ENCODE measurements around the gene GRM7.
A peak's percentile ranks its signal among the peaks of the same experiment; 100 is the strongest.

The GRM7 gene

GRCh38 chr3:7367968-7368367 lies 507.1 kb downstream of the GRM7 start (continued):
- TF ChIP-seq ZNF776 (tag by site-specific recombination; IDR thresholded peaks at IDR 0.05; ENCODE audit: borderline replicate concordance) = no peak
- TF ChIP-seq ZNF121 (tag by site-specific recombination; IDR thresholded peaks at IDR 0.05) = no peak
- TF ChIP-seq ZNF341 (tag by site-specific recombination; IDR thresholded peaks at IDR 0.05; ENCODE audit: low read depth) = no peak

DNA sequence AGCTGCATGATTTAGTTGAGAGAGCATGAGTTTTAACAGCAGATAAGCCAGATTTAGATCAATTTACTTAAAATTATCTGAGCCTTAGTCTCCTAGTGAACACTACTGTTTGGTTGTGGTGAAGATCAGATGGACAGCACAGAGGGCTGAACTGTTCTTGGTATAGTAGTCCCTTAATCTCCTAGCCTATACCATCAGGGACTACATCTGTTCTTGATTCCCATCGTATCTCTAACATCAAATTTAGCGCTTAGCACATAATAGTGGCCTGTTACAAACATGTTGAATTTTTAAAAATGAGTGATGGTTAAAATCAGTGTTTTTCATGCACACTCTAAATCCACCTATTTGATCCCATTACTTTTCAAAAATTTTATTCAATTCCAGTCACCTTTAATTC lies 507.7 kb downstream of the GRM7 start:
- no peaks in the 10 kb centered on the region for H3K36me3 ChIP-seq (ENCODE audit: control insufficient read depth in 2 of 2, insufficient read depth in 1 of 2, low read length in 2 of 2)
- no peaks in the 10 kb centered on the region for H3K9me3 ChIP-seq (ENCODE audit: control insufficient read depth, insufficient read depth, low read depth, low read length)
- ChIA-PET CTCF (no interaction called here), POLR2A (no interaction called here)
- no peak for TF ChIP-seq ZNF404 (tag by site-specific recombination; IDR thresholded peaks at IDR 0.05)
- no peak for TF ChIP-seq ZNF18 (tag by site-specific recombination; IDR thresholded peaks at IDR 0.05)
- no peaks in the 10 kb centered on the region for H3K4me1 ChIP-seq (ENCODE audit: control insufficient read depth, insufficient read depth, low read length)
- H3K27ac ChIP-seq (ENCODE audit: extremely low read depth, low read depth, low read length) = no peak overlapping the region
- H3K4me3 ChIP-seq (ENCODE audit: low read depth, low read length) = no peak overlapping the region

DNA sequence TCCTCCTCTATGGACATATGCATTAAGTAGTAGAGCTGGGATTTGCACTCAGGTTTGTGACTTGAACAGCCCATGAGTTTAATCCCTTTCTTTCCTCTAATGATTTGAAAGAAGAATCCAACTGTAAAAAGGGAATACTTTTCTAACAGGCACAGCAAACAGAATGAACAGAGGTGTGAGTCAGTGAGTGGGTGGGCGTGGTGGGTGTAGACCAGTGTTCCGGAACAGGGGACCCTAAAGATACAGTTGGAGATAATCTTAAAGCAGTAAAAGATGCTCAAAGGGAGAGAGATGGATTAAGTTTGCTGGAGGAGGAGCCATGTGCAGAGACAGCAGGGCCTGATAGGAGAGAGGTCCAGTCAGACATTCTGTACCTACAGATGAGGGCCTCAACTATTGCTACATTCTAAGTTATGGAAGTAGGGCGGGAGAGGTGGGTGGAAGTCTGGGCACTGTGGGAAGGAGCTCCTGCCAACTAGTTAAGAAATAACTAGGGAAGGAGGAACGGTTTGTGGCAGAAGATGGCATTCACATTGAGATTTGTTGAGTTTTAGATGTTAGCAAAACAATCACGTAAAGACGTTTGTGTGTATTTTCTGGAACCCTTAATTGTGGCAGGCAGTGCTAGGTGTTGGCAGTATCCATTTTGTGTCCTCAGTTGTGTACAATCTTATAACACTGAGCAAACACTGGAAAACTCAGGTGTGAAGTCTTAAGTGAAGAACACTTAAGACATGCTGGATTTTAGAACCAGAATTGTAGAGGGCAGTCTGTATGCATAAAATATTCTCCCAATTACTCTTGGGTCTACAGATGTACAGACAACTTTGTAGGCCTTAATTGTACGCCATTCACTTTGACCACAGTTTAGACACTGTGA lies 511.0 kb downstream of the GRM7 start:
- H3K4me3 ChIP-seq (ENCODE audit: low read depth, low read length) = no peak overlapping the region

GRCh38 chr3:7377103-7377502 lies 516.2 kb downstream of the GRM7 start:
- H3K27ac ChIP-seq (ENCODE audit: extremely low read depth, low read depth, low read length) = no peak overlapping the region
- ChIA-PET CTCF (no interaction called here), POLR2A (no interaction called here)
- H3K4me1 ChIP-seq (ENCODE audit: control insufficient read depth, insufficient read depth, low read length) = no peaks in the 10 kb centered on the region
- H3K9me3 ChIP-seq (ENCODE audit: control insufficient read depth, insufficient read depth, low read depth, low read length) = no peaks in the 10 kb centered on the region
- no peak overlapping the region for H3K4me3 ChIP-seq (ENCODE audit: low read depth, low read length)
- H3K36me3 ChIP-seq (ENCODE audit: control insufficient read depth in 2 of 2, insufficient read depth in 1 of 2, low read length in 2 of 2) = no peaks in the 10 kb centered on the region
- TF ChIP-seq ZBTB21 (tag by site-specific recombination; IDR thresholded peaks at IDR 0.05) = no peak
- TF ChIP-seq ZNF654 (tag by site-specific recombination; IDR thresholded peaks at IDR 0.05; ENCODE audit: low read depth) = no peak
- no peak for TF ChIP-seq ZNF266 (tag by site-specific recombination; IDR thresholded peaks at IDR 0.05; ENCODE audit: low read depth)
- TF ChIP-seq ZNF10 (tag by site-specific recombination; IDR thresholded peaks at IDR 0.05) = no peak
- TF ChIP-seq GLIS1 (tag by site-specific recombination; IDR thresholded peaks at IDR 0.05) = no peak
- no peak for TF ChIP-seq ZNF544 (tag by site-specific recombination; IDR thresholded peaks at IDR 0.05)
- no peak for TF ChIP-seq ZNF426 (tag by site-specific recombination; IDR thresholded peaks at IDR 0.05)
- no peak for TF ChIP-seq ATF2 (tag by site-specific recombination; IDR thresholded peaks at IDR 0.05; ENCODE audit: low read depth)
- TF ChIP-seq CTCF (tag by site-specific recombination; IDR thresholded peaks at IDR 0.05) = no peak
- TF ChIP-seq ZBTB1 (tag by site-specific recombination; IDR thresholded peaks at IDR 0.05) = no peak
- no peak for TF ChIP-seq PRDM1 (tag by site-specific recombination; IDR thresholded peaks at IDR 0.05)
- no peak for TF ChIP-seq YY1 (tag by site-specific recombination; IDR thresholded peaks at IDR 0.05)
- TF ChIP-seq HOXA7 (CRISPR knock-in tag; IDR thresholded peaks at IDR 0.05; ENCODE audit: borderline replicate concordance) = no peak
- no peak for TF ChIP-seq ZBTB20 (tag by site-specific recombination; IDR thresholded peaks at IDR 0.05)
- no peak for TF ChIP-seq KLF17 (tag by site-specific recombination; IDR thresholded peaks at IDR 0.05)
- no peak for TF ChIP-seq ZNF530 (tag by site-specific recombination; IDR thresholded peaks at IDR 0.05; ENCODE audit: low read depth)

More for the DNA sequence above, 511.0 kb downstream of the GRM7 start:
- Histone ChIP-seq H3K9me3 (ENCODE audit: control insufficient read depth, insufficient read depth, low read depth, low read length) (no peaks in the 10 kb centered on the region), H3K4me1 (ENCODE audit: control insufficient read depth, insufficient read depth, low read length) (no peaks in the 10 kb centered on the region), H3K27ac (ENCODE audit: extremely low read depth, low read depth, low read length) (no peak overlapping the region), H3K36me3 (ENCODE audit: control insufficient read depth in 2 of 2, insufficient read depth in 1 of 2, low read length in 2 of 2) (no peaks in the 10 kb centered on the region)
- CTCF ChIA-PET = interaction anchor here (0.6 kb wide), 1 partner anchor 15 kb away, joined by 3 read pairs; no protein-coding TSS in a partner anchor
- POLR2A ChIA-PET = no interaction called here
- TF ChIP-seq ZNF433 (tag by site-specific recombination; IDR thresholded peaks at IDR 0.05; ENCODE audit: low read depth) (no peak), ZNF776 (tag by site-specific recombination; IDR thresholded peaks at IDR 0.05; ENCODE audit: borderline replicate concordance) (no peak), ZFHX2 (tag by site-specific recombination; conservative IDR thresholded peaks at IDR 0.05) (0 out of 2 replicates have a peak, but pooled peaks have one; percentile 6), ZEB2 (tag by site-specific recombination; IDR thresholded peaks at IDR 0.05) (no peak), ZNF747 (tag by site-specific recombination; IDR thresholded peaks at IDR 0.05) (no peak), ZBTB7A (tag by site-specific recombination; IDR thresholded peaks at IDR 0.05; ENCODE audit: low read depth) (no peak), ZNF133 (tag by site-specific recombination; IDR thresholded peaks at IDR 0.05) (no peak), EGR2 (tag by site-specific recombination; IDR thresholded peaks at IDR 0.05; ENCODE audit: low read depth) (0 out of 2 replicates have a peak, but pooled peaks have one; percentile 12), ZBTB21 (tag by site-specific recombination; IDR thresholded peaks at IDR 0.05) (no peak), ZNF223 (tag by site-specific recombination; IDR thresholded peaks at IDR 0.05) (no peak), BCL11A (tag by site-specific recombination; IDR thresholded peaks at IDR 0.05; ENCODE audit: low read depth) (no peak)
